ENCODE measurements around the gene ERC2. TPM values are rescaled to one million over a fixed set of nuclear protein-coding genes. Genes with fewer than 3 reads are reported as not detected.

Gene ERC2
- total RNA-seq, 6 donors from 2014 or later, result 0.67 to 14.7 (median 1.3) TPM

GRCh38 chr3:56471771-56472170, 3.5 kb upstream of the ERC2 start:
- Histone ChIP-seq H3K4me1 (peaks cover 5 to 14% (median 6%) of the 10 kb centered on the region in 4 donors), H3K4me3 (no peak overlapping the region), H3K27me3 (peaks cover 0 to 11% (median 3%) of the 10 kb centered on the region in 4 donors), H3K36me3 (no peaks in the 10 kb centered on the region), H3K9me3 (no peaks in the 10 kb centered on the region), H3K27ac (no peak overlapping the region)
- TF ChIP-seq EP300 (IDR thresholded peaks at IDR 0.05) (no peak), CTCF (IDR thresholded peaks at IDR 0.05) (no peak), POLR2A (IDR thresholded peaks at IDR 0.05) (no peak), POLR2AphosphoS5 (IDR thresholded peaks at IDR 0.05) (no peak)
- DNase-seq (no peak), ATAC-seq (ENCODE audit: low FRiP score in 2 of 2) (no peak)
- 88 to 91% methylated on average over 3 of the region's 3 CpGs for WGBS, 2 donors

DNA sequence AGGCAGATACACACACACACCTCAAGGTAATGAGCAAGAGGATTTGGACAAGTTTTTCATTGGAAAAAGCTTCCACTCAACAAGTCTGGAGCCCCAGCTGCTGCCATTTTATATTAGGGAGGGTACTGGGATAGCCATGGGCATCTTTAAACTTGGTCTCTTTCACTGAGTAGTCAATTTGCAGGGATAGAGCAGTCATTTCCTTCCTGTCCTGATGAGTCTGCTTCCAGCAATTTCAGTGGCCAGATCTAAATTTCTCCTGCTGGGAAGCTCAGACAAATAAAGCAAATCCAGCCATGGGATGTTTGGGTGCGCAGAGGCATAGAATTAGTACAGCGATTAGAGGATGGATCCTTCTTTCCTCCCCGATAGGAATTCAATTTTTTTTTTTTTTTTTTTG, 874 bp upstream of the ERC2 start:
- TF ChIP-seq POLR2AphosphoS5 (IDR thresholded peaks at IDR 0.05) (no peak), POLR2A (IDR thresholded peaks at IDR 0.05) (no peak), CTCF (IDR thresholded peaks at IDR 0.05) (no peak), EP300 (IDR thresholded peaks at IDR 0.05) (no peak)
- Histone ChIP-seq H3K4me1 (peaks cover 5 to 14% (median 6%) of the 10 kb centered on the region in 4 donors), H3K36me3 (no peaks in the 10 kb centered on the region), H3K9me3 (no peaks in the 10 kb centered on the region), H3K27me3 (peaks cover 0 to 11% (median 3%) of the 10 kb centered on the region in 4 donors), H3K27ac (no peak overlapping the region), H3K4me3 (no peak overlapping the region)
- DNase-seq (no peak), ATAC-seq (ENCODE audit: low FRiP score in 2 of 2) (no peak)
- WGBS, 2 donors, result 82 to 89% methylated on average over 3 of the region's 3 CpGs

DNA sequence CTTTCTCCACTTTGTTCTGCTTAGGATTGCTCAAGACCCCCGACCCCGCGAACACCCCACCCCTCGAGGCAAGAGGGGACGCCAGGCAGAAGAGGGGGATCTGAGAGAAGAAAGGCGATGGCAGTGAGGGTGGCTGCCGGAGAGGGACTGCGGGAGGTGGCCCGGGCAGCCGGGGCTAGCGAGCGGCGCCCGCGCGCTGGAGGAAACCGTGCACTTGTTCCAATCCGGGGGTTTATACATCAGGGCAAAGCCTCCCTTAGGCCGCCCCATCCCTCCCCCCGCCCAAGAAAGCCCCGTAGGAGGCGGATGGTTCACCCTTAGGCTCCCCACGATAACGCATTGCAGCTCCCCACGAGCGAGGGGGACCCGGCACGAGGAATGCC, 475 bp downstream of the ERC2 start:
- H3K27ac ChIP-seq, result no peak overlapping the region
- H3K9me3 ChIP-seq, result no peaks in the 10 kb centered on the region
- peaks cover 0 to 11% (median 3%) of the 10 kb centered on the region in 4 donors for H3K27me3 ChIP-seq
- DNase-seq, result peak in 1 of 2 donors; percentile 81
- H3K36me3 ChIP-seq, result no peaks in the 10 kb centered on the region
- peaks cover 5 to 14% (median 6%) of the 10 kb centered on the region in 4 donors for H3K4me1 ChIP-seq
- ATAC-seq (ENCODE audit: low FRiP score in 2 of 2), result peak in 1 of 2 donors; percentile 44
- 1 to 2% methylated on average over 22 to 24 of the region's 28 CpGs for WGBS, 2 donors
- TF ChIP-seq POLR2A (IDR thresholded peaks at IDR 0.05) (no peak), EP300 (IDR thresholded peaks at IDR 0.05) (no peak)
- peak overlapping the region; percentile 29 to 58 (median 52) for H3K4me3 ChIP-seq

DNA sequence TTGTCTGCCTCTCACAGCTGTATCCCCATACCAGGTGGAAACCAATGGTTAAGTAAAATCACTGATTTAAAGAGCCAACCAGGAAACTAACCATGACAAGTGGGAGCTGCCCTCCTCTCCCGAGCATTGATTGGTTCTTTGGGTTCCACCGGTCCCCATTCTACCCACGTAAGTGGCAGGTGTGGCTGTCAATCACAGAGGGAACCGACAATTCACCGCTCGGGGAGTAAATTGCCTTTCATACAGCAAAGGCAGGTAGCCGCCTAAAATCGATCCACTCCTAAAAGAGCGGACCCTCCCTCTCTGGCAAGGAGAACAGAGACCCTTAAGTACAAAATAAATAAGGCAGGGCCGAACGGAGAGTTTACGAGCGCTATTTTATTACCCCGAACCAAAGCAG, 1.2 kb downstream of the ERC2 start:
- peaks cover 0 to 11% (median 3%) of the 10 kb centered on the region in 4 donors for H3K27me3 ChIP-seq
- no peaks in the 10 kb centered on the region for H3K9me3 ChIP-seq
- peak in 1 of 2 donors; percentile 86 for DNase-seq
- peak; percentile 51 to 86 for ATAC-seq (ENCODE audit: low FRiP score in 2 of 2)
- H3K4me1 ChIP-seq, result peaks cover 5 to 14% (median 6%) of the 10 kb centered on the region in 4 donors
- TF ChIP-seq POLR2AphosphoS5 (IDR thresholded peaks at IDR 0.05) (no peak), CTCF (IDR thresholded peaks at IDR 0.05) (no peak), POLR2A (IDR thresholded peaks at IDR 0.05) (no peak), EP300 (IDR thresholded peaks at IDR 0.05) (no peak)
- H3K4me3 ChIP-seq, result peak overlapping the region; percentile 6 to 58 (median 52)
- 1 to 3% methylated on average over 14 of the region's 14 CpGs for WGBS, 2 donors
- H3K27ac ChIP-seq, result no peak overlapping the region
- no peaks in the 10 kb centered on the region for H3K36me3 ChIP-seq

DNA sequence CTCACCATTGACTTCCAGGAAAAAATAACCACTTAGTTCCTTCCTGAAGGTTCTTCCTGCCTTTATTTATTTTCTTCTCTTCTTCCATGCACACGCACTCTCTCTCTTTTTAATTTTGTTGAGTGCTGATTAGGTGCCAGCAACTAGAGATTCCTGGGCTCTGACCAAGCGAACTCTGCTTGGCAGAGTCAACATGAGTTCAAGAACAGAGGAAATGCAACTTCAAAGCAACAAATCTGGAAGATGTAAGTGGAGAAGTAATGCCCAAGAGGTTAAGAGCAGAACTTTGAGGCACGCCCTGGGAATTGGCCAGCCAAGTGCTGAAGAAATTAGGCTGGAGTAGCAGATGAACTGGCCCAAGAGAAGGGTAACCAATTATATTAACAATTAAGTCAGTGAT, 8.5 kb downstream of the ERC2 start:
- no peak for TF ChIP-seq CTCF (IDR thresholded peaks at IDR 0.05)
- TF ChIP-seq EP300 (IDR thresholded peaks at IDR 0.05), result no peak
- TF ChIP-seq POLR2AphosphoS5 (IDR thresholded peaks at IDR 0.05), result no peak
- no peak for TF ChIP-seq POLR2A (IDR thresholded peaks at IDR 0.05)
- H3K9me3 ChIP-seq, result no peaks in the 10 kb centered on the region
- no peaks in the 10 kb centered on the region for H3K27me3 ChIP-seq
- WGBS, 2 donors, result 32 to 50% methylated on average over 3 of the region's 3 CpGs
- DNase-seq (no peak), ATAC-seq (ENCODE audit: low FRiP score in 2 of 2) (no peak)
- H3K4me3 ChIP-seq, result no peak overlapping the region
- no peaks in the 10 kb centered on the region for H3K4me1 ChIP-seq
- no peak overlapping the region for H3K27ac ChIP-seq
- no peaks in the 10 kb centered on the region for H3K36me3 ChIP-seq

Data from upper lobe of left lung (tissue), 6 donors.